ENCODE results near the gene DPAGT1. TPM values are rescaled to one million over a fixed set of nuclear protein-coding genes. Genes with fewer than 3 reads are reported as not detected.
"Not testable (repeated sequence)": the region's sequence is repeated elsewhere in the genome, so short reads cannot be mapped to it uniquely, and the experiment has no call there.

The DPAGT1 gene
- total and polyA plus RNA-seq, 2 experiments from 2014 or later: 37.2 to 52.6 TPM

DNA sequence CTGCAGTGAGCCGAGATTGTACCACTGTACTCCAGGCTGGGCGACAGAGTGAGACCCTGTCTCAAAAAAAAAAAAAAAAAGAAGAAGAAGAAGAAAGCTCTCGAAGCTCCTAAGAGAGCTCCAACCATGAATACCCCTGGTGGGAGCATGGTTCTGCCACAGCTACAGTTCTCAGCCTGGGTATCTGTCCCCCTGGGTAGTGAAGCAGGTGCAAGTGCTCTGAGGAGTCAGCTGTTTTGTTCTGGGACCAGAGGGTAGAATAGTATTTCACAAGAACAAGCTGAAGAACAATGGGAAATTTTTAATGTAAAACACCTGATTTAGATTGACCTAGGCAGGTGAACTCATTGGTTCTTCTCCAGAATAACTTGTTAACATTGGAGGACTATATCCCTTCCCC is 40.4 kb downstream of the DPAGT1 start:
- TF ChIP-seq, protein P1, sequence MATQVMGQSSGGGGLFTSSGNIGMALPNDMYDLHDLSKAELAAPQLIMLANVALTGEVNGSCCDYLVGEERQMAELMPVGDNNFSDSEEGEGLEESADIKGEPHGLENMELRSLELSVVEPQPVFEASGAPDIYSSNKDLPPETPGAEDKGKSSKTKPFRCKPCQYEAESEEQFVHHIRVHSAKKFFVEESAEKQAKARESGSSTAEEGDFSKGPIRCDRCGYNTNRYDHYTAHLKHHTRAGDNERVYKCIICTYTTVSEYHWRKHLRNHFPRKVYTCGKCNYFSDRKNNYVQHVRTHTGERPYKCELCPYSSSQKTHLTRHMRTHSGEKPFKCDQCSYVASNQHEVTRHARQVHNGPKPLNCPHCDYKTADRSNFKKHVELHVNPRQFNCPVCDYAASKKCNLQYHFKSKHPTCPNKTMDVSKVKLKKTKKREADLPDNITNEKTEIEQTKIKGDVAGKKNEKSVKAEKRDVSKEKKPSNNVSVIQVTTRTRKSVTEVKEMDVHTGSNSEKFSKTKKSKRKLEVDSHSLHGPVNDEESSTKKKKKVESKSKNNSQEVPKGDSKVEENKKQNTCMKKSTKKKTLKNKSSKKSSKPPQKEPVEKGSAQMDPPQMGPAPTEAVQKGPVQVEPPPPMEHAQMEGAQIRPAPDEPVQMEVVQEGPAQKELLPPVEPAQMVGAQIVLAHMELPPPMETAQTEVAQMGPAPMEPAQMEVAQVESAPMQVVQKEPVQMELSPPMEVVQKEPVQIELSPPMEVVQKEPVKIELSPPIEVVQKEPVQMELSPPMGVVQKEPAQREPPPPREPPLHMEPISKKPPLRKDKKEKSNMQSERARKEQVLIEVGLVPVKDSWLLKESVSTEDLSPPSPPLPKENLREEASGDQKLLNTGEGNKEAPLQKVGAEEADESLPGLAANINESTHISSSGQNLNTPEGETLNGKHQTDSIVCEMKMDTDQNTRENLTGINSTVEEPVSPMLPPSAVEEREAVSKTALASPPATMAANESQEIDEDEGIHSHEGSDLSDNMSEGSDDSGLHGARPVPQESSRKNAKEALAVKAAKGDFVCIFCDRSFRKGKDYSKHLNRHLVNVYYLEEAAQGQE (IDR thresholded peaks at IDR 0.05; ENCODE audit: unreplicated experiment): no peak
- TF ChIP-seq NANOG (IDR thresholded peaks at IDR 0.05; ENCODE audit: borderline replicate concordance) (no peak), EZH2phosphoT487 (IDR thresholded peaks at IDR 0.05; ENCODE audit: unreplicated experiment) (no peak), EZH2 (IDR thresholded peaks at IDR 0.05; ENCODE audit: low read depth, unreplicated experiment) (no peak)
- Histone ChIP-seq H3K4me3 (no peak overlapping the region), H3K9me2 (ENCODE audit: insufficient read depth) (0 out of 2 replicates have a peak, but pooled peaks cover 4% of the 10 kb centered on the region), H3K36me3 (ENCODE audit: insufficient read depth) (no peaks in the 10 kb centered on the region), H3K4me2 (no peak overlapping the region), H3K4me1 (ENCODE audit: insufficient read depth) (peaks cover 6% of the 10 kb centered on the region; the same call in 1 of the 2 replicates), H2AFZ (no peak overlapping the region), H3F3A (replicated peaks; ENCODE audit: low read depth) (peaks cover 9% of the 10 kb centered on the region), H3K27ac (ENCODE audit: low read depth) (no peak overlapping the region), H3K27me3 (ENCODE audit: insufficient read depth) (no peaks in the 10 kb centered on the region), H3K79me2 (replicated peaks; ENCODE audit: insufficient read depth) (peaks cover 10% of the 10 kb centered on the region), H4K20me1 (replicated peaks; ENCODE audit: insufficient read depth) (peaks cover 7% of the 10 kb centered on the region; the same call in 1 of the 2 replicates)
- no peak for ATAC-seq
- DNase-seq (ENCODE audit: low spot score): no peak
- peaks cover 8% of the 10 kb centered on the region for H3K27me3 Mint-ChIP-seq (ENCODE audit: insufficient read depth, low read depth, poor library complexity)
- peaks cover 5% of the 10 kb centered on the region for H3K4me1 Mint-ChIP-seq
- H3K36me3 Mint-ChIP-seq (ENCODE audit: low read depth): peaks cover 8% of the 10 kb centered on the region
- H3K9me3 Mint-ChIP-seq: peaks cover 7% of the 10 kb centered on the region; the same call in 1 of the 3 replicates
- no peak overlapping the region for H3K27ac Mint-ChIP-seq
- H3K4me3 Mint-ChIP-seq: no peak overlapping the region

DNA sequence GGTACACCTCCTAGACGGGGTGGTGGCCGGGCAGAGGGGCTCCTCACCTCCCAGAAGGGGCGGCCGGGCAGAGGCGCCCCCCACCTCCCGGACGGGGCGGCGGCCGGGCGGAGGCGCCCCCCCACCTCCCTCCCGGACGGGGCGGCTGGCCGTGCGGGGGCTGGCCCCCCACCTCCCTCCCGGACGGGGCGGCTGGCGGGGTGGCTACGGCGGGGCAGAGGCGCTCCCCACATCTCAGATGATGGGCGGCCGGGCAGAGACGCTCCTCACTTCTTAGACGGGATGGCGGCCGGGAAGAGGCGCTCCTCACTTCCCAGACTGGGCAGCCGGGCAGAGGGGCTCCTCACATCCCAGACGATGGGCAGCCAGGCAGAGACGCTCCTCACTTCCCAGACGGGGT is 42.5 kb downstream of the DPAGT1 start:
- Mint-ChIP-seq H3K36me3 (ENCODE audit: low read depth) (peaks cover 29% of the 10 kb centered on the region), H3K4me3 (peak overlapping the region; percentile 42; the same call in 1 of the 3 replicates), H3K27me3 (ENCODE audit: insufficient read depth, low read depth, poor library complexity) (peaks cover 10% of the 10 kb centered on the region), H3K4me1 (peaks cover 14% of the 10 kb centered on the region)
- not testable (repeated sequence) for ATAC-seq; H3K27me3 ChIP-seq (ENCODE audit: insufficient read depth); H3K9me3 Mint-ChIP-seq; H3K4me2 ChIP-seq; H2AFZ ChIP-seq; H3K27ac ChIP-seq (ENCODE audit: low read depth); H3K27ac Mint-ChIP-seq; DNase-seq (ENCODE audit: low spot score); H3K4me3 ChIP-seq; H3K9me2 ChIP-seq (ENCODE audit: insufficient read depth)
- peaks cover 30% of the 10 kb centered on the region for H3K79me2 ChIP-seq (replicated peaks; ENCODE audit: insufficient read depth)
- peaks cover 14% of the 10 kb centered on the region for H3K4me1 ChIP-seq (ENCODE audit: insufficient read depth)
- peaks cover 14% of the 10 kb centered on the region for H3K36me3 ChIP-seq (ENCODE audit: insufficient read depth)
- H3F3A ChIP-seq (replicated peaks; ENCODE audit: low read depth): peaks cover 16% of the 10 kb centered on the region
- peaks cover 14% of the 10 kb centered on the region for H4K20me1 ChIP-seq (replicated peaks; ENCODE audit: insufficient read depth)

DNA sequence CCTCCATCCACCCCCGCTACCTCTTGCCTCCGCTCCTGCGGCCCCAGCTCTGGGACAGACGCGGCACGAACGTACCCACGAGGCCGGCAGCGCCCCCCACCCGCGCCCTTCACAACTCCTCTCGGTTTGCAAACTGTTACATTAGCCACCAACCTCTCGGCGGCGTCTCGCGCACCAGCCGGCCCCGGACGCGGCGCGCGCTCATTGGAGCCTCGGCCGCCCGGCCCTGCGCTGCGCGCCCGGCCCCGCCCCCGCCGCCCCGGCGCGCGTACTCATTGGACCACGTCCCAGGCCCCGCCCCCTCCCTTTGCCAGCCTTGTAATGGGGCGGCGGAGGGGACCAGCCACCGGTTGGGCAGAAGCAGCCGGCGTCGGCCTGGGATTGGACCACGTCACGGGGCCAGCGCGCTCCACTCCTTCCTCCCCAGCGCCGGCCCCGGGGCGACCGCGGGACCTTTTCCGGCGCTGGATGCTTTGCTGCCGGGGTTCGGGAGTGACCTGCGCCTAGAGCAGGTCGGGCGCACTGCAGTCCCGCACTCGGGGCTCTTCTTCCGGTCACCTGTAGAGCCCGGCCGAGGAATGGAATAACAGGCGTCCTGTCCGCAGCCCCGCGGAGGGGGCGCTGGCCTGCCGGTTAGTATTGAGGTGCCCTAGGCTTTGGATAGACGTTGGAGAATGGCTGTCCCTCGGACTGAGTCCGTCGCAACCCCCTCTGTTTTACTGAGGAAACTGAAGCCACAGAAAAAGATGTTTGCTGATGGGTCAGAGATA is 44.5 kb downstream of the DPAGT1 start, which contains the start of gene HYOU1:
HYOU1 (minus strand) TSS at position 206 of the 770 bp plus-strand sequence. CDS start 1,045 bp downstream, outside the sequence.
- H2AFZ ChIP-seq: peak within 1 kb of the TSS; percentile 92
- TF ChIP-seq ZNF114 (CRISPR knock-in tag; IDR thresholded peaks at IDR 0.05) (no peak), POLR2AphosphoS5 (IDR thresholded peaks at IDR 0.05; ENCODE audit: low read depth) (peak; percentile 59), NANOG (IDR thresholded peaks at IDR 0.05; ENCODE audit: borderline replicate concordance) (no peak), JUNB (IDR thresholded peaks at IDR 0.05; ENCODE audit: unreplicated experiment) (no peak), CREB1 (CRISPR knock-in tag; IDR thresholded peaks at IDR 0.05; ENCODE audit: low read depth) (peak; percentile 90), STAT1 (IDR thresholded peaks at IDR 0.05; ENCODE audit: unreplicated experiment) (no peak)
- TF ChIP-seq, protein P2, sequence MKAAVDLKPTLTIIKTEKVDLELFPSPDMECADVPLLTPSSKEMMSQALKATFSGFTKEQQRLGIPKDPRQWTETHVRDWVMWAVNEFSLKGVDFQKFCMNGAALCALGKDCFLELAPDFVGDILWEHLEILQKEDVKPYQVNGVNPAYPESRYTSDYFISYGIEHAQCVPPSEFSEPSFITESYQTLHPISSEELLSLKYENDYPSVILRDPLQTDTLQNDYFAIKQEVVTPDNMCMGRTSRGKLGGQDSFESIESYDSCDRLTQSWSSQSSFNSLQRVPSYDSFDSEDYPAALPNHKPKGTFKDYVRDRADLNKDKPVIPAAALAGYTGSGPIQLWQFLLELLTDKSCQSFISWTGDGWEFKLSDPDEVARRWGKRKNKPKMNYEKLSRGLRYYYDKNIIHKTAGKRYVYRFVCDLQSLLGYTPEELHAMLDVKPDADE (IDR thresholded peaks at IDR 0.05): 0 out of 2 replicates have a peak, but pooled peaks have one; percentile 16
- TF ChIP-seq, protein P1 (IDR thresholded peaks at IDR 0.05; ENCODE audit: unreplicated experiment): no peak

More for the DNA sequence above, 44.5 kb downstream of the DPAGT1 start, which contains the start of gene HYOU1:
- peak within 1 kb of the TSS; percentile 92 for H3K27ac ChIP-seq (ENCODE audit: low read depth)
- peaks cover 43% of the 10 kb centered on the region for H3K79me2 ChIP-seq (replicated peaks; ENCODE audit: insufficient read depth)
- H3K4me3 Mint-ChIP-seq: peak within 1 kb of the TSS; percentile 90
- H3K4me2 ChIP-seq: peak within 1 kb of the TSS; percentile 93
- peaks cover 14% of the 10 kb centered on the region for H3K4me1 ChIP-seq (ENCODE audit: insufficient read depth)
- peak; percentile 89 for ATAC-seq
- peak within 1 kb of the TSS; percentile 96 for H3K4me3 ChIP-seq
- H4K20me1 ChIP-seq (replicated peaks; ENCODE audit: insufficient read depth): peaks cover 25% of the 10 kb centered on the region
- H3K9me3 Mint-ChIP-seq: peaks cover 7% of the 10 kb centered on the region; the same call in 1 of the 3 replicates
- 0 out of 2 replicates have a peak, but pooled peaks cover 4% of the 10 kb centered on the region for H3K9me2 ChIP-seq (ENCODE audit: insufficient read depth)
- DNase-seq (ENCODE audit: low spot score): peak; percentile 100
- H3K27ac Mint-ChIP-seq: peak within 1 kb of the TSS; percentile 98
- H3K4me1 Mint-ChIP-seq: peaks cover 14% of the 10 kb centered on the region
- H3K36me3 ChIP-seq (ENCODE audit: insufficient read depth): peaks cover 32% of the 10 kb centered on the region
- peaks cover 48% of the 10 kb centered on the region for H3K36me3 Mint-ChIP-seq (ENCODE audit: low read depth)
- H3K27me3 Mint-ChIP-seq (ENCODE audit: insufficient read depth, low read depth, poor library complexity): peaks cover 13% of the 10 kb centered on the region
- peaks cover 16% of the 10 kb centered on the region for H3F3A ChIP-seq (replicated peaks; ENCODE audit: low read depth)
- H3K27me3 ChIP-seq (ENCODE audit: insufficient read depth): no peaks in the 10 kb centered on the region

Measured in GM23338 (cell line).